Gastrocnemius medialis (tissue), 4 donors: ENCODE data around the gene ZNF569. TPM values are rescaled to one million over a fixed set of nuclear protein-coding genes. Genes with fewer than 3 reads are reported as not detected.

Experiments
- ATAC-seq, 2 donors: fragments of 150-250 bp; one replicate each; pipeline ENCODE4 v1.9.1; 2016
- DNase-seq, 2 donors: peaks; one replicate each; pipeline ENCODE4 v3.0.0-alpha.2; 2019
- H3K27ac ChIP-seq, 4 donors: fragments of 200-600 bp; sonication (generic); 1 replicate in 1 of 4; 2 replicates in 3 of 4; pipeline ENCODE4 v1.5.1; 2016 to 2018; ENCODE audit warnings: mild to moderate bottlenecking in 2 of 4, moderate library complexity in 1 of 4
- H3K27me3 ChIP-seq, 3 donors: fragments of 200-600 bp; sonication (generic) in 2 of 3; 1 replicate in 1 of 3; 2 replicates in 2 of 3; pipeline versions ENCODE4 v1.5.1 to v1.6.0; 2016 to 2019; ENCODE audit warnings: mild to moderate bottlenecking in 1 of 3, moderate library complexity in 1 of 3
- H3K36me3 ChIP-seq, 2 donors: fragments of 200-600 bp; sonication (generic) in 1 of 2; one replicate each; pipeline ENCODE4 v1.5.1; 2017 to 2018
- H3K4me1 ChIP-seq, 2 donors: fragments of 200-600 bp; sonication (generic) in 1 of 2; one replicate each; pipeline ENCODE4 v1.5.1; 2016 to 2017; ENCODE audit warnings: mild to moderate bottlenecking in 2 of 2
- H3K4me3 ChIP-seq, 4 donors: fragments of 200-600 bp; sonication (generic) in 3 of 4; 1 replicate in 1 of 4; 2 replicates in 3 of 4; pipeline ENCODE4 v1.5.1; 2016 to 2019; ENCODE audit warnings: mild to moderate bottlenecking in 2 of 4
- H3K9me3 ChIP-seq, 3 donors: fragments of 200-600 bp; sonication (generic) in 2 of 3; 1 replicate in 1 of 3; 2 replicates in 2 of 3; pipeline ENCODE4 v1.5.1; 2016 to 2019
- CTCF ChIP-seq, 5 experiments: fragments of 450-650 bp in 3 of 5; fragments of 200-600 bp in 2 of 5; sonication (generic) in 2 of 5; IDR thresholded peaks in 4 of 5; conservative IDR thresholded peaks in 1 of 5; 1 replicate in 4 of 5; 2 replicates in 1 of 5; pipeline ENCODE4 v1.5.1; 2016 to 2019; ENCODE audit warnings: antibody characterized with exemption in 5 of 5, mild to moderate bottlenecking in 3 of 5, moderate library complexity in 3 of 5
- POLR2A ChIP-seq, 2 donors: fragments of 450-650 bp; IDR thresholded peaks; one replicate each; pipeline ENCODE4 v1.6.1; 2017; ENCODE audit warnings: antibody characterized with exemption in 2 of 2, mild to moderate bottlenecking in 2 of 2, moderate library complexity in 2 of 2
- in situ Hi-C, 4 donors: fragments of 200-750 bp; cut with MboI; loops; one replicate each; pipeline versions ENCODE4 v1.15.0 to v1.8.0; 2017; ENCODE audit warnings: low sequenced_read_pairs in 4 of 4
- intact Hi-C: fragments of 100-400 bp; cut with DNase I; formaldehyde crosslinking; loops from one replicate; pipeline ENCODE4 v1.15.1; 2023; ENCODE audit warnings: low total_unique reads
- total RNA-seq, 4 donors: library from RNA; depleted of rRNA; stranded (reverse); fragments of >200 nt; gene quantifications; one replicate each; pipeline versions ENCODE4 v1.1.0 to v1.2.3, GENCODE V29; 2016

ZNF569 gene
- total RNA-seq, result 1 to 10 TPM; 3.4 to 9.2 (median 4.4) TPM

GRCh38 chr19:37466798-37467607 is at the start of gene ZNF569:
TSS of gene ZNF569 (minus strand) at chr19:37467444. CDS start at chr19:37444921, 22,523 bp downstream.
- peaks cover 2 to 45% of the 10 kb centered on the region in 2 donors for H3K36me3 ChIP-seq
- in situ Hi-C loops, result loop anchor here in 3 of 4 donors (10.0 to 25.0 kb wide), 4 partner anchors 92 to 632 kb away; partner anchors contain the start of genes ZNF383 (in 1 of the 3), ZNF527 (in 1 of the 3), ZNF585B (in 1 of the 3) and ZNF790 (in 1 of the 3)
- intact Hi-C loops, result loop anchor here (1.0 to 5.0 kb wide), 15 partner anchors 40 to 938 kb away; partner anchors contain the start of genes ZFP30, ZNF260, ZNF345 and ZNF420
- ATAC-seq (peak; percentile 91 to 92), DNase-seq (peak; percentile 86 to 89)
- H3K4me1 ChIP-seq, result peaks cover 14 to 16% of the 10 kb centered on the region in 2 donors
- H3K4me3 ChIP-seq, result peak within 1 kb of the TSS; percentile 87 to 90 (median 88)
- no peaks in the 10 kb centered on the region for H3K27me3 ChIP-seq
- H3K9me3 ChIP-seq, result peaks cover 0 to 8% (median under 1%) of the 10 kb centered on the region in 3 donors
- H3K27ac ChIP-seq, result peak within 1 kb of the TSS; percentile 84 to 92 (median 88)
- TF ChIP-seq POLR2A (IDR thresholded peaks at IDR 0.05) (peak; percentile 20 to 28), CTCF (IDR thresholded peaks at IDR 0.05 in 4 of 5, conservative IDR thresholded peaks at IDR 0.05 in 1 of 5) (peak in 1 of 5 experiments; percentile 16)

GRCh38 chr19:37513397-37513796 is 46.2 kb upstream of the ZNF569 start:
- Histone ChIP-seq H3K4me1 (no peaks in the 10 kb centered on the region), H3K4me3 (no peak overlapping the region), H3K36me3 (peaks cover 0 to 64% of the 10 kb centered on the region in 2 donors), H3K27me3 (no peaks in the 10 kb centered on the region), H3K27ac (no peak overlapping the region), H3K9me3 (peaks cover 0 to 3% (median 0%) of the 10 kb centered on the region in 3 donors)
- intact Hi-C loops (no loop called here), in situ Hi-C loops (no loop called here)
- no peak for TF ChIP-seq CTCF (IDR thresholded peaks at IDR 0.05 in 4 of 5, conservative IDR thresholded peaks at IDR 0.05 in 1 of 5)
- TF ChIP-seq POLR2A (IDR thresholded peaks at IDR 0.05), result no peak
- DNase-seq (no peak), ATAC-seq (no peak)

- TF ChIP-seq POLR2A (IDR thresholded peaks at IDR 0.05) (no peak), CTCF (IDR thresholded peaks at IDR 0.05 in 4 of 5, conservative IDR thresholded peaks at IDR 0.05 in 1 of 5) (no peak)
- Histone ChIP-seq H3K4me3 (no peak overlapping the region), H3K36me3 (peaks cover 0 to 58% of the 10 kb centered on the region in 2 donors), H3K4me1 (peaks cover 0 to 4% of the 10 kb centered on the region in 2 donors), H3K27ac (no peak overlapping the region), H3K27me3 (no peaks in the 10 kb centered on the region), H3K9me3 (no peaks in the 10 kb centered on the region)
- DNase-seq, result no peak
- intact Hi-C loops (no loop called here), in situ Hi-C loops (no loop called here)
- ATAC-seq, result no peak
These were observed 44.6 kb upstream of the ZNF569 start for GRCh38 chr19:37511821-37512220.

GRCh38 chr19:37511186-37511585 is 43.9 kb upstream of the ZNF569 start:
- Histone ChIP-seq H3K27me3 (no peaks in the 10 kb centered on the region), H3K9me3 (no peaks in the 10 kb centered on the region), H3K4me3 (no peak overlapping the region), H3K36me3 (peaks cover 0 to 51% of the 10 kb centered on the region in 2 donors), H3K4me1 (peaks cover 0 to 4% of the 10 kb centered on the region in 2 donors), H3K27ac (no peak overlapping the region)
- no peak for ATAC-seq
- TF ChIP-seq POLR2A (IDR thresholded peaks at IDR 0.05) (no peak), CTCF (IDR thresholded peaks at IDR 0.05 in 4 of 5, conservative IDR thresholded peaks at IDR 0.05 in 1 of 5) (no peak)
- in situ Hi-C loops (no loop called here), intact Hi-C loops (no loop called here)
- no peak for DNase-seq
